IMR-90 (cell line): Measurements from ENCODE around the gene ABHD12B. TPM values are rescaled to one million over a fixed set of nuclear protein-coding genes. Genes with fewer than 3 reads are reported as not detected.

Source experiments
- ATAC-seq: fragments of 200-7000 bp; cut with Tn5 transposase; 2 replicates; pipeline ENCODE4 v1.9.1; 2020; ENCODE audit warnings: low read depth, mild to moderate bottlenecking, moderate library complexity
- BruUV-seq: library from RNA; stranded (reverse); fragments of 400-500 nt; replicated peaks from 2 replicates; lab custom pipeline; 2021; lab: Mats Ljungman, UMichigan
- CTCF ChIA-PET: fragments of 300-600 bp; formaldehyde crosslinking; extraction: SDS; loops from one replicate; lab custom pipeline; 2021; ENCODE audit warnings: antibody characterized with exemption; lab: Yijun Ruan, JAX
- POLR2A ChIA-PET: fragments of 300-600 bp; sonication (Branson Sonifier 250); formaldehyde crosslinking; loops from one replicate; lab custom pipeline; 2022; ENCODE audit warnings: antibody characterized with exemption; ENCODE audit not compliant: unreplicated experiment; lab: Charles Lee
- DNase-seq: peaks from one replicate; pipeline ENCODE4 v3.0.0; 2013
- H2AFZ ChIP-seq: replicated peaks from 2 replicates; pipeline ENCODE3; 2013; ENCODE audit warnings: low read length, mild to moderate bottlenecking; ENCODE audit not compliant: poor library complexity
- H2AK5ac ChIP-seq: 2 replicates; pipeline ENCODE4 v1.6.1; 2013; ENCODE audit warnings: low read depth, low read length, inconsistent platforms
- H2AK9ac ChIP-seq: replicated peaks from 2 replicates; pipeline ENCODE3; 2013; ENCODE audit warnings: mild to moderate bottlenecking, low read depth, low read length, moderate library complexity; ENCODE audit not compliant: poor library complexity
- H2BK120ac ChIP-seq: 2 replicates; pipeline ENCODE4 v1.6.1; 2013; ENCODE audit warnings: low read depth, low read length, inconsistent platforms
- H2BK15ac ChIP-seq: 3 replicates; pipeline ENCODE4 v1.6.1; 2013; ENCODE audit warnings: low read depth, low read length, inconsistent platforms
- H2BK20ac ChIP-seq: 2 replicates; pipeline ENCODE4 v1.6.1; 2013; ENCODE audit warnings: low read depth, mild to moderate bottlenecking, inconsistent platforms, low read length, moderate library complexity
- H2BK5ac ChIP-seq: 2 replicates; pipeline ENCODE4 v1.6.1; 2013; ENCODE audit warnings: mild to moderate bottlenecking, low read depth, low read length, inconsistent platforms; ENCODE audit not compliant: poor library complexity, severe bottlenecking
- H3K14ac ChIP-seq: replicated peaks from 2 replicates; pipeline ENCODE4 v1.6.1; 2013; ENCODE audit warnings: low read depth, low read length, inconsistent platforms
- H3K18ac ChIP-seq: 2 replicates; pipeline ENCODE4 v1.6.1; 2013; ENCODE audit warnings: low read depth, low read length, control low read depth
- H3K23ac ChIP-seq: 2 replicates; pipeline ENCODE4 v1.6.1; 2013; ENCODE audit warnings: low read depth, low read length, inconsistent platforms
- H3K27ac ChIP-seq: 2 replicates; pipeline ENCODE4 v1.5.1; 2013; ENCODE audit warnings: mild to moderate bottlenecking, control low read depth, low read length; ENCODE audit not compliant: insufficient read depth
- H3K27me3 ChIP-seq: 2 replicates; pipeline ENCODE4 v1.6.1; 2013; ENCODE audit warnings: low read length; ENCODE audit not compliant: control insufficient read depth, insufficient read depth
- H3K36me3 ChIP-seq: 2 replicates; pipeline ENCODE4 v1.6.1; 2013; ENCODE audit warnings: low read length, mixed read lengths; ENCODE audit not compliant: control insufficient read depth, insufficient read depth
- H3K4ac ChIP-seq: 2 replicates; pipeline ENCODE4 v1.6.1; 2013; ENCODE audit warnings: low read depth, low read length, inconsistent platforms
- H3K4me1 ChIP-seq: 2 replicates; pipeline ENCODE4 v1.6.1; 2013; ENCODE audit warnings: low read length, mixed read lengths; ENCODE audit not compliant: control insufficient read depth, insufficient read depth
- H3K4me2 ChIP-seq: 2 replicates; pipeline ENCODE4 v1.6.1; 2013; ENCODE audit warnings: low read depth, mild to moderate bottlenecking, control low read depth, low read length, moderate library complexity
- H3K4me3 ChIP-seq: 2 replicates; pipeline ENCODE4 v1.5.1; 2013; ENCODE audit warnings: low read depth, mild to moderate bottlenecking, control low read depth, low read length, moderate library complexity; ENCODE audit not compliant: insufficient read depth
- H3K56ac ChIP-seq: 2 replicates; pipeline ENCODE4 v1.6.1; 2013; ENCODE audit warnings: low read length, inconsistent platforms; ENCODE audit not compliant: insufficient read depth; ENCODE audit errors: extremely low read depth
- H3K79me1 ChIP-seq, 2 experiments: 2 replicates each; pipeline ENCODE4 v1.6.1; 2013; ENCODE audit warnings: low read length in 2 of 2, inconsistent platforms in 1 of 2, low read depth in 1 of 2
- H3K9ac ChIP-seq: 2 replicates; pipeline ENCODE4 v1.6.1; 2013; ENCODE audit warnings: low read depth, low read length, control low read depth
- H3K9me1 ChIP-seq: 2 replicates; pipeline ENCODE4 v1.6.1; 2013; ENCODE audit warnings: low read length, inconsistent platforms; ENCODE audit not compliant: insufficient read depth
- H3K9me3 ChIP-seq: 2 replicates; pipeline ENCODE4 v1.6.1; 2013; ENCODE audit warnings: low read length; ENCODE audit not compliant: control insufficient read depth, insufficient read depth
- H4K20me1 ChIP-seq: 2 replicates; pipeline ENCODE4 v1.6.1; 2013; ENCODE audit warnings: low read length, inconsistent platforms; ENCODE audit not compliant: insufficient read depth
- H4K5ac ChIP-seq: 2 replicates; pipeline ENCODE4 v1.6.1; 2013; ENCODE audit warnings: mild to moderate bottlenecking, low read depth, low read length, control low read depth
- H4K8ac ChIP-seq, 2 experiments: 2 replicates each; pipeline ENCODE4 v1.6.1; 2013; ENCODE audit warnings: low read depth in 2 of 2, low read length in 2 of 2, control low read depth in 1 of 2, inconsistent platforms in 1 of 2
- H4K91ac ChIP-seq: 2 replicates; pipeline ENCODE4 v1.6.1; 2013; ENCODE audit warnings: low read depth, low read length, inconsistent platforms; ENCODE audit not compliant: insufficient read depth
- BHLHE40 ChIP-seq: fragments of 150-350 bp; IDR thresholded peaks from 2 replicates; pipeline ENCODE4 v1.6.1; 2016; ENCODE audit warnings: mild to moderate bottlenecking, low read depth, low read length
- CEBPB ChIP-seq: IDR thresholded peaks from 2 replicates; pipeline ENCODE4 v1.6.1; 2012; ENCODE audit warnings: low read depth, low read length, improper control_type of control experiment
- CHD1 ChIP-seq: IDR thresholded peaks from 2 replicates; pipeline ENCODE4 v1.6.1; 2012; ENCODE audit warnings: low read depth, low read length, improper control_type of control experiment
- FOS ChIP-seq: fragments of 150-350 bp; IDR thresholded peaks from 2 replicates; pipeline ENCODE4 v1.6.1; 2016; ENCODE audit warnings: low read depth, low read length
- MAFK ChIP-seq: IDR thresholded peaks from 2 replicates; pipeline ENCODE4 v1.6.1; 2012; ENCODE audit warnings: low read depth, low read length, improper control_type of control experiment
- MAZ ChIP-seq: IDR thresholded peaks from 2 replicates; pipeline ENCODE4 v1.6.1; 2012; ENCODE audit warnings: low read depth, mild to moderate bottlenecking, low read length, improper control_type of control experiment, moderate library complexity, borderline replicate concordance
- MXI1 ChIP-seq: IDR thresholded peaks from 2 replicates; pipeline ENCODE4 v1.6.1; 2012; ENCODE audit warnings: low read depth, mild to moderate bottlenecking, low read length, moderate library complexity, borderline replicate concordance
- NFE2L2 ChIP-seq: fragments of 150-350 bp; IDR thresholded peaks from 2 replicates; pipeline ENCODE4 v1.6.1; 2016; ENCODE audit warnings: low read depth, mild to moderate bottlenecking, low read length
- POLR2A ChIP-seq: IDR thresholded peaks from 2 replicates; pipeline ENCODE4 v1.6.1; 2012; ENCODE audit warnings: mild to moderate bottlenecking, low read depth, low read length
- RAD21 ChIP-seq: IDR thresholded peaks from 2 replicates; pipeline ENCODE4 v1.6.1; 2012; ENCODE audit warnings: low read length, improper control_type of control experiment
- RCOR1 ChIP-seq: IDR thresholded peaks from 2 replicates; pipeline ENCODE4 v1.6.1; 2012; ENCODE audit warnings: mild to moderate bottlenecking, low read length, improper control_type of control experiment; ENCODE audit not compliant: insufficient replicate concordance
- RFX5 ChIP-seq: IDR thresholded peaks from 2 replicates; pipeline ENCODE4 v1.8.0; 2012; ENCODE audit warnings: low read depth, mild to moderate bottlenecking, low read length, moderate library complexity
- SMC3 ChIP-seq: fragments of 150-350 bp; IDR thresholded peaks from 2 replicates; pipeline ENCODE4 v1.6.1; 2016; ENCODE audit warnings: low read depth, mild to moderate bottlenecking, antibody characterized with exemption, low read length, moderate library complexity
- WGBS, 2 experiments: methylation state at CpG; one replicate each; pipeline versions ENCODE4 v1.1.5 to v1.1.7; 2013; ENCODE audit warnings: missing lambda C conversion rate in 2 of 2; ENCODE audit not compliant: insufficient read length in 1 of 2; ENCODE audit errors: extremely low coverage in 2 of 2; 5-methylcytosine and 5-hydroxymethylcytosine counted together
- dilution Hi-C: fragments of 300-500 bp; cut with HindIII; formaldehyde crosslinking; loops from one replicate; pipeline ENCODE4 v1.14.3; 2018; ENCODE audit warnings: low sequenced_read_pairs; ENCODE audit not compliant: unreplicated experiment
- in situ Hi-C: fragments of 300-500 bp; cut with MboI; formaldehyde crosslinking; loops from 3 replicates; pipeline ENCODE4 v1.14.3; 2019; ENCODE audit warnings: low sequenced_read_pairs, inconsistent platforms, mixed read lengths
- intact Hi-C: fragments of 100-400 bp; cut with micrococcal nuclease; formaldehyde crosslinking; loops from 2 replicates; pipeline ENCODE4 v1.10.0; 2022
- polyA plus RNA-seq, 3 experiments: library from polyadenylated mRNA; depleted of rRNA; stranded (reverse); fragments of >200 nt; gene quantifications; 2 replicates each; pipeline ENCODE4 v1.2.3, GENCODE V29; 2012; ENCODE audit warnings: low replicate concordance in 1 of 3
- total RNA-seq: library from RNA; depleted of rRNA; stranded (reverse); fragments of >200 nt; gene quantifications from 2 replicates; pipeline ENCODE4 v1.2.3, GENCODE V29; 2012
- TF ChIP-seq, protein P1 (sequence below): conservative IDR thresholded peaks from 2 replicates; pipeline ENCODE4 v1.5.1; 2012; ENCODE audit warnings: mild to moderate bottlenecking, low read depth, low read length, improper control_type of control experiment
- TF ChIP-seq, protein P2 (sequence below): fragments of 150-350 bp; IDR thresholded peaks from 2 replicates; pipeline ENCODE4 v1.6.1; 2017; ENCODE audit warnings: mild to moderate bottlenecking, antibody characterized with exemption, low read length, low read depth
- TF ChIP-seq, protein P3 (sequence below): fragments of 150-350 bp; IDR thresholded peaks from 2 replicates; pipeline ENCODE4 v1.6.1; 2016; ENCODE audit warnings: low read depth, mild to moderate bottlenecking, low read length, moderate library complexity, borderline replicate concordance

The ABHD12B gene
- total and polyA plus RNA-seq, 2 of the 4 experiments (the other 2 are of a cell fraction) = 0.18 TPM; not detected in 1

DNA sequence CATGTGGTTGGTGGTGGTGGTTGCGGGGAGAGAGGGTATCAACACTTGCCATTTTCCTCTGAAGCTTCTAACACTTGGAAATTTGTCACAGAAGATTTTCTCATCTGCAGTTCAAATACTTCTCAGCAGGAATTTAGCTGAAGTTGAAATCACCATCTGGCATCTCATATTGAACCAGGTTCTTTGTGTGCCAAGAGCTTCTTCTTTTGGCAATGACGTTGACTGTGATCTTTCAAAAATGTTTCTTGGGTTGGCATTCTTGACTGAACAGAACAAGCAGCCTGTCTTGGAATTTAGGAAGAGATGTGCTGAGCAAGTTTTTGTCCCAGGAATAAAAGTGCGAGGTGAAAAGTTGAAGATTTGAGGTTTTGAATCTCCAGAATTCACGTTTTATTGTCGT lies 32.2 kb upstream of the ABHD12B start:
- ATAC-seq = no peak
- H3K23ac ChIP-seq = no peak overlapping the region
- POLR2A ChIA-PET = no interaction called here
- peaks cover 9% of the 10 kb centered on the region for H3K4me1 ChIP-seq
- TF ChIP-seq, protein P1, sequence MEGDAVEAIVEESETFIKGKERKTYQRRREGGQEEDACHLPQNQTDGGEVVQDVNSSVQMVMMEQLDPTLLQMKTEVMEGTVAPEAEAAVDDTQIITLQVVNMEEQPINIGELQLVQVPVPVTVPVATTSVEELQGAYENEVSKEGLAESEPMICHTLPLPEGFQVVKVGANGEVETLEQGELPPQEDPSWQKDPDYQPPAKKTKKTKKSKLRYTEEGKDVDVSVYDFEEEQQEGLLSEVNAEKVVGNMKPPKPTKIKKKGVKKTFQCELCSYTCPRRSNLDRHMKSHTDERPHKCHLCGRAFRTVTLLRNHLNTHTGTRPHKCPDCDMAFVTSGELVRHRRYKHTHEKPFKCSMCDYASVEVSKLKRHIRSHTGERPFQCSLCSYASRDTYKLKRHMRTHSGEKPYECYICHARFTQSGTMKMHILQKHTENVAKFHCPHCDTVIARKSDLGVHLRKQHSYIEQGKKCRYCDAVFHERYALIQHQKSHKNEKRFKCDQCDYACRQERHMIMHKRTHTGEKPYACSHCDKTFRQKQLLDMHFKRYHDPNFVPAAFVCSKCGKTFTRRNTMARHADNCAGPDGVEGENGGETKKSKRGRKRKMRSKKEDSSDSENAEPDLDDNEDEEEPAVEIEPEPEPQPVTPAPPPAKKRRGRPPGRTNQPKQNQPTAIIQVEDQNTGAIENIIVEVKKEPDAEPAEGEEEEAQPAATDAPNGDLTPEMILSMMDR = no peak
- TF ChIP-seq, protein P2, sequence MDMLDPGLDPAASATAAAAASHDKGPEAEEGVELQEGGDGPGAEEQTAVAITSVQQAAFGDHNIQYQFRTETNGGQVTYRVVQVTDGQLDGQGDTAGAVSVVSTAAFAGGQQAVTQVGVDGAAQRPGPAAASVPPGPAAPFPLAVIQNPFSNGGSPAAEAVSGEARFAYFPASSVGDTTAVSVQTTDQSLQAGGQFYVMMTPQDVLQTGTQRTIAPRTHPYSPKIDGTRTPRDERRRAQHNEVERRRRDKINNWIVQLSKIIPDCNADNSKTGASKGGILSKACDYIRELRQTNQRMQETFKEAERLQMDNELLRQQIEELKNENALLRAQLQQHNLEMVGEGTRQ = no peak
- TF ChIP-seq NFE2L2 = no peak
- TF ChIP-seq CHD1 = no peak
- no peak for TF ChIP-seq FOS
- no peak for TF ChIP-seq RFX5
- TF ChIP-seq POLR2A = no peak
- no peak for TF ChIP-seq RAD21
- no peak for TF ChIP-seq MAFK
- no peak for TF ChIP-seq MXI1
- TF ChIP-seq, protein P3, sequence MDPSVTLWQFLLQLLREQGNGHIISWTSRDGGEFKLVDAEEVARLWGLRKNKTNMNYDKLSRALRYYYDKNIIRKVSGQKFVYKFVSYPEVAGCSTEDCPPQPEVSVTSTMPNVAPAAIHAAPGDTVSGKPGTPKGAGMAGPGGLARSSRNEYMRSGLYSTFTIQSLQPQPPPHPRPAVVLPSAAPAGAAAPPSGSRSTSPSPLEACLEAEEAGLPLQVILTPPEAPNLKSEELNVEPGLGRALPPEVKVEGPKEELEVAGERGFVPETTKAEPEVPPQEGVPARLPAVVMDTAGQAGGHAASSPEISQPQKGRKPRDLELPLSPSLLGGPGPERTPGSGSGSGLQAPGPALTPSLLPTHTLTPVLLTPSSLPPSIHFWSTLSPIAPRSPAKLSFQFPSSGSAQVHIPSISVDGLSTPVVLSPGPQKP = no peak
- no peak for TF ChIP-seq CEBPB
- TF ChIP-seq SMC3 = no peak
- TF ChIP-seq BHLHE40 = no peak
- no peak for TF ChIP-seq RCOR1
- no peak for TF ChIP-seq MAZ
- no peak overlapping the region for H2AFZ ChIP-seq
- no peak overlapping the region for H4K91ac ChIP-seq
- H2AK5ac ChIP-seq = no peak overlapping the region
- no peak overlapping the region for H3K14ac ChIP-seq
- no peak overlapping the region for H3K9ac ChIP-seq
- no peak for DNase-seq
- intact Hi-C loops (no loop called here), in situ Hi-C loops (no loop called here), dilution Hi-C loops (no loop called here)
- no peaks in the 10 kb centered on the region for H4K20me1 ChIP-seq
- H3K27ac ChIP-seq = no peak overlapping the region
- H2BK5ac ChIP-seq = no peak overlapping the region
- no peak overlapping the region for H4K5ac ChIP-seq
- no peak overlapping the region for H4K8ac ChIP-seq
- H3K4me2 ChIP-seq = no peak overlapping the region
- no peak overlapping the region for H3K56ac ChIP-seq
- no peak overlapping the region for H3K4ac ChIP-seq
- no peak overlapping the region for H2BK20ac ChIP-seq
- no CpG with 5 or more reads among the region's 5 CpGs for WGBS, 2 experiments
- H3K79me1 ChIP-seq = no peaks in the 10 kb centered on the region; a peak in 1 of 4 replicates
- H3K9me3 ChIP-seq = no peaks in the 10 kb centered on the region
- BruUV-seq = no TSS peak
- H3K18ac ChIP-seq = no peak overlapping the region
- peaks cover 15% of the 10 kb centered on the region for H3K9me1 ChIP-seq
- H2BK120ac ChIP-seq = no peak overlapping the region
- no peaks in the 10 kb centered on the region for H3K36me3 ChIP-seq
- H2BK15ac ChIP-seq = no peak overlapping the region
- no peak overlapping the region for H3K4me3 ChIP-seq
- CTCF ChIA-PET = interaction anchor here (0.6 kb wide), 1 partner anchor 21 kb away, joined by 3 read pairs; no protein-coding TSS in a partner anchor
- no peak overlapping the region for H2AK9ac ChIP-seq
- H3K27me3 ChIP-seq = no peaks in the 10 kb centered on the region
